Ecto neural progenitor cell (in vitro differentiated cells): ENCODE measurements around the gene TDRD15.
"Not testable (repeated sequence)": the region's sequence is repeated elsewhere in the genome, so short reads cannot be mapped to it uniquely, and the experiment has no call there.

Source experiments
- DNase-seq: peaks from one replicate; pipeline ENCODE4 v3.0.0-alpha.2; 2018; ENCODE audit warnings: low spot score

Gene TDRD15

GRCh38 chr2:21146638-21147037 is 22.9 kb downstream of the TDRD15 start:
- no peak for DNase-seq

- no peak for DNase-seq
Observed at GRCh38 chr2:21148718-21149117, 24.9 kb downstream of the TDRD15 start.

- not testable (repeated sequence) for DNase-seq
Observed at GRCh38 chr2:21151234-21151633, 27.5 kb downstream of the TDRD15 start.

GRCh38 chr2:21155365-21156136 is 31.8 kb downstream of the TDRD15 start:
- DNase-seq: no peak

- DNase-seq: no peak
Observed at GRCh38 chr2:21161122-21161521, 37.4 kb downstream of the TDRD15 start.

GRCh38 chr2:21161832-21162614 is 38.3 kb downstream of the TDRD15 start:
- no peak for DNase-seq

- DNase-seq: no peak
Observed at GRCh38 chr2:21162615-21162878, 38.8 kb downstream of the TDRD15 start.

GRCh38 chr2:21163213-21163612 is 39.4 kb downstream of the TDRD15 start:
- no peak for DNase-seq

- no peak for DNase-seq
Observed at GRCh38 chr2:21165350-21165749, 41.6 kb downstream of the TDRD15 start.

- no peak for DNase-seq
Observed at GRCh38 chr2:21175895-21176646, 52.3 kb downstream of the TDRD15 start.

GRCh38 chr2:21181957-21182356 is 58.2 kb downstream of the TDRD15 start:
- DNase-seq: no peak

- no peak for DNase-seq
Observed at GRCh38 chr2:21183306-21183705, 59.5 kb downstream of the TDRD15 start.

- DNase-seq: no peak
Observed at GRCh38 chr2:21183726-21184125, 60.0 kb downstream of the TDRD15 start.

- DNase-seq: no peak
Observed at GRCh38 chr2:21191535-21191934, 67.8 kb downstream of the TDRD15 start.
